ENCODE measurements around the gene MMP3.

The MMP3 gene

GRCh38 chr11:102831489-102832440 is 11.6 kb downstream of the MMP3 start:
- no peak for DNase-seq

GRCh38 chr11:102831128-102831488 is 12.3 kb downstream of the MMP3 start:
- no peak for DNase-seq

- DNase-seq, result no peak
Observed at GRCh38 chr11:102830001-102830727, 13.2 kb downstream of the MMP3 start.

- DNase-seq, result no peak
Observed at GRCh38 chr11:102829316-102830000, 14.0 kb downstream of the MMP3 start.

- DNase-seq, result no peak
Observed at GRCh38 chr11:102824556-102824955, 18.9 kb downstream of the MMP3 start.

- no peak for DNase-seq
Observed at GRCh38 chr11:102819491-102819890, 23.9 kb downstream of the MMP3 start.

- DNase-seq, result no peak
Observed at GRCh38 chr11:102813484-102813883, 29.9 kb downstream of the MMP3 start.

GRCh38 chr11:102812188-102812587 is 31.2 kb downstream of the MMP3 start:
- DNase-seq, result no peak

- no peak for DNase-seq
Observed at GRCh38 chr11:102810950-102811660, 32.3 kb downstream of the MMP3 start.

GRCh38 chr11:102809971-102810370 is 33.4 kb downstream of the MMP3 start:
- DNase-seq, result no peak

- DNase-seq, result no peak
Observed at GRCh38 chr11:102807921-102808320, 35.5 kb downstream of the MMP3 start.

- DNase-seq, result no peak
Observed at GRCh38 chr11:102806296-102806695, 37.1 kb downstream of the MMP3 start.

- no peak for DNase-seq
Observed at GRCh38 chr11:102802341-102802740, 41.1 kb downstream of the MMP3 start.

GRCh38 chr11:102800767-102801166 is 42.6 kb downstream of the MMP3 start:
- DNase-seq, result no peak

GRCh38 chr11:102799681-102800340 is 43.6 kb downstream of the MMP3 start:
- no peak for DNase-seq

GRCh38 chr11:102798012-102798746 is 45.2 kb downstream of the MMP3 start, which contains the start of gene MMP1:
Gene MMP1, minus strand, starts transcription at chr11:102798160. Its CDS starts 68 bp downstream, at chr11:102798092.
- DNase-seq, result no peak

- no peak for DNase-seq
Observed at GRCh38 chr11:102794382-102794781, 49.0 kb downstream of the MMP3 start.

- DNase-seq, result no peak
Observed at GRCh38 chr11:102793677-102794290, 49.6 kb downstream of the MMP3 start.

GRCh38 chr11:102792604-102793003 is 50.8 kb downstream of the MMP3 start:
- DNase-seq, result no peak

GRCh38 chr11:102791271-102792036 is 52.0 kb downstream of the MMP3 start:
- no peak for DNase-seq
